Spleen (tissue), 11 donors: ENCODE measurements around the gene LRRC8D. TPM values are rescaled to one million over a fixed set of nuclear protein-coding genes. Genes with fewer than 3 reads are reported as not detected.

ENCODE experiments used
- DNase-seq: peaks from one replicate; pipeline ENCODE4 v3.0.0-alpha.2; 2020
- H3K27ac ChIP-seq, 8 donors: fragments of 200-600 bp; sonication (generic) in 7 of 8; 1 replicate in 4 of 8; 2 replicates in 4 of 8; pipeline versions ENCODE4 v1.5.0 to v1.8.0; 2016 to 2021; ENCODE audit warnings: inconsistent platforms in 4 of 8, mild to moderate bottlenecking in 4 of 8, moderate library complexity in 1 of 8
- H3K27me3 ChIP-seq, 7 donors: fragments of 200-600 bp; sonication (generic) in 6 of 7; replicated peaks in 1 of 7; 1 replicate in 4 of 7; 2 replicates in 3 of 7; pipeline versions ENCODE4 v1.5.0 to v1.8.0; 2016 to 2021; ENCODE audit warnings: inconsistent platforms in 3 of 7, mild to moderate bottlenecking in 1 of 7
- H3K36me3 ChIP-seq, 6 donors: fragments of 200-600 bp; sonication (generic) in 5 of 6; 1 replicate in 4 of 6; 2 replicates in 2 of 6; pipeline versions ENCODE4 v1.5.0 to v1.8.0; 2016 to 2021; ENCODE audit warnings: inconsistent platforms in 2 of 6
- H3K4me1 ChIP-seq, 6 donors: fragments of 200-600 bp; sonication (generic) in 5 of 6; 1 replicate in 3 of 6; 2 replicates in 3 of 6; pipeline versions ENCODE4 v1.5.0 to v1.8.0; 2016 to 2021; ENCODE audit warnings: inconsistent platforms in 3 of 6
- H3K4me3 ChIP-seq, 8 donors: fragments of 200-600 bp; sonication (generic) in 7 of 8; 1 replicate in 4 of 8; 2 replicates in 4 of 8; pipeline versions ENCODE4 v1.5.0 to v1.8.0; 2016 to 2021; ENCODE audit warnings: inconsistent platforms in 4 of 8, mild to moderate bottlenecking in 4 of 8, moderate library complexity in 2 of 8
- H3K9me3 ChIP-seq, 8 donors: fragments of 200-600 bp; sonication (generic) in 7 of 8; 1 replicate in 4 of 8; 2 replicates in 4 of 8; pipeline versions ENCODE4 v1.5.0 to v1.8.0; 2016 to 2021; ENCODE audit warnings: inconsistent platforms in 4 of 8
- POLR2A ChIP-seq, 3 donors: fragments of 450-650 bp; IDR thresholded peaks; one replicate each; pipeline ENCODE4 v1.5.1; 2017; ENCODE audit warnings: antibody characterized with exemption in 3 of 3, mild to moderate bottlenecking in 1 of 3
- POLR2AphosphoS5 ChIP-seq, 3 donors: sonication (generic); formaldehyde crosslinking; IDR thresholded peaks; one replicate each; pipeline ENCODE4 v1.5.1; 2017; ENCODE audit warnings: antibody characterized with exemption in 3 of 3
- WGBS, 5 donors: extraction: QIAGEN DNeasy Blood & Tissue Kit in 3 of 5; methylation state at CpG; one replicate each; pipeline versions ENCODE4 v1.1.5 to v1.1.7; 2013 to 2018; 5-methylcytosine and 5-hydroxymethylcytosine counted together
- intact Hi-C: fragments of 100-400 bp; cut with DNase I; formaldehyde crosslinking; loops from one replicate; pipeline ENCODE4 v1.15.0; 2023; ENCODE audit warnings: low total_unique reads
- polyA plus RNA-seq, 3 donors: library from polyadenylated mRNA; stranded (reverse); fragments of 200-250 nt; gene quantifications; one replicate each; pipeline ENCODE4 v1.2.1, GENCODE V29; 2013
- total RNA-seq, 7 donors: library from RNA; depleted of rRNA in 3 of 7; stranded (reverse); fragments of >200 nt in 3 of 7; fragmentation: NEBNext Ultra II Directional in 4 of 7; extraction: Animal tissue kit (Norgen Biotek cat#: 25700) in 4 of 7; gene quantifications; one replicate each; pipeline versions ENCODE4 v1.1.0 to v1.2.1, GENCODE V29; 2016 to 2021
- TF ChIP-seq, protein P1 (sequence below), 11 experiments: fragments of 200-600 bp in 7 of 11; fragments of 450-650 bp in 4 of 11; sonication (generic) in 4 of 11; IDR thresholded peaks in 8 of 11; conservative IDR thresholded peaks in 3 of 11; 1 replicate in 7 of 11; 2 replicates in 4 of 11; pipeline versions ENCODE4 v1.4.0 to v1.8.0; 2016 to 2021; ENCODE audit warnings: antibody characterized with exemption in 11 of 11, inconsistent platforms in 4 of 11, mild to moderate bottlenecking in 1 of 11
- donor health status: healthy with polysubstance abuse.
- donor health status: DM: no; HTN: no; CAD: no; lungs with moderate emphysema.
- donor health status: DM: no; HTN: no; CAD: no.
- donor health status: Bipolar disorder and iron deficiency.
- donor health status: healthy.
- donor health status: DM: no; HTN: no; CAD: no.
- donor health status: DM: yes; HTN: yes; CAD: no.

The LRRC8D gene
- total and polyA plus RNA-seq, 10 donors, result 12.8 to 42.0 (median 34.5) TPM

- Histone ChIP-seq H3K9me3 (no peaks in the 10 kb centered on the region), H3K27me3 (no peaks in the 10 kb centered on the region), H3K27ac (no peak overlapping the region), H3K4me1 (peaks cover 0 to 26% (median 3%) of the 10 kb centered on the region in 6 donors), H3K36me3 (peaks cover 0 to 45% (median 18%) of the 10 kb centered on the region in 6 donors), H3K4me3 (no peak overlapping the region)
- no peak for DNase-seq
- TF ChIP-seq POLR2AphosphoS5 (IDR thresholded peaks at IDR 0.05) (no peak), POLR2A (IDR thresholded peaks at IDR 0.05) (no peak)
- TF ChIP-seq, protein P1, sequence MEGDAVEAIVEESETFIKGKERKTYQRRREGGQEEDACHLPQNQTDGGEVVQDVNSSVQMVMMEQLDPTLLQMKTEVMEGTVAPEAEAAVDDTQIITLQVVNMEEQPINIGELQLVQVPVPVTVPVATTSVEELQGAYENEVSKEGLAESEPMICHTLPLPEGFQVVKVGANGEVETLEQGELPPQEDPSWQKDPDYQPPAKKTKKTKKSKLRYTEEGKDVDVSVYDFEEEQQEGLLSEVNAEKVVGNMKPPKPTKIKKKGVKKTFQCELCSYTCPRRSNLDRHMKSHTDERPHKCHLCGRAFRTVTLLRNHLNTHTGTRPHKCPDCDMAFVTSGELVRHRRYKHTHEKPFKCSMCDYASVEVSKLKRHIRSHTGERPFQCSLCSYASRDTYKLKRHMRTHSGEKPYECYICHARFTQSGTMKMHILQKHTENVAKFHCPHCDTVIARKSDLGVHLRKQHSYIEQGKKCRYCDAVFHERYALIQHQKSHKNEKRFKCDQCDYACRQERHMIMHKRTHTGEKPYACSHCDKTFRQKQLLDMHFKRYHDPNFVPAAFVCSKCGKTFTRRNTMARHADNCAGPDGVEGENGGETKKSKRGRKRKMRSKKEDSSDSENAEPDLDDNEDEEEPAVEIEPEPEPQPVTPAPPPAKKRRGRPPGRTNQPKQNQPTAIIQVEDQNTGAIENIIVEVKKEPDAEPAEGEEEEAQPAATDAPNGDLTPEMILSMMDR (IDR thresholded peaks at IDR 0.05 in 8 of 11, conservative IDR thresholded peaks at IDR 0.05 in 3 of 11), result no peak
- intact Hi-C loops, result no loop called here
- 68 to 81% (median 80%) methylated on average over 2 of the region's 2 CpGs for WGBS, 5 donors
Measured at GRCh38 chr1:89930579-89930978, 109.7 kb downstream of the LRRC8D start.

DNA sequence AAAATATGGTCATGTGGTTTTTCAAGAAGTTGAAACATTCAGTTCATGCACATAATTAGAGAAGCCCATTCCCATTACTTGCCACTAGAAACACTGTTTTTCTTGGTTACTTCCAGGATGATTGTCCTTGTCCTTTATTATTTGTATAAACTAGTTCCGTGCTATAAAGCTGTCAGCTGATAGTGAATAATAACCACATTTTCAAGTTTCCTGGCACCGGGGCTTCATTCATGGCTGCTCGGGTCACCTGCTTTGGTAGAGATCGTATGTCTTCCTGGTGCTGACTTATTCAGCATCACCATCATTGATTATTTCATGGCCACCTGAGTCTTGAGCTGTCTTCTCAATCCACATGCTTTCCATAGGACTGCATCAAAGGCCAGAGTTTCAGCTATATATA lies 111.1 kb downstream of the LRRC8D start:
- H3K36me3 ChIP-seq, result peaks cover 0 to 59% (median 19%) of the 10 kb centered on the region in 6 donors
- 95 to 98% (median 96%) methylated on average over 4 of the region's 4 CpGs for WGBS, 5 donors

GRCh38 chr1:89932598-89933364 lies 111.9 kb downstream of the LRRC8D start:
- Histone ChIP-seq H3K36me3 (peaks cover 0 to 65% (median 19%) of the 10 kb centered on the region in 6 donors), H3K4me3 (no peak overlapping the region), H3K27me3 (no peaks in the 10 kb centered on the region), H3K9me3 (no peaks in the 10 kb centered on the region), H3K27ac (no peak overlapping the region), H3K4me1 (peaks cover 0 to 16% (median 0%) of the 10 kb centered on the region in 6 donors)
- intact Hi-C loops, result no loop called here
- 95 to 97% (median 96%) methylated on average over 6 of the region's 6 CpGs for WGBS, 5 donors
- no peak for TF ChIP-seq POLR2AphosphoS5 (IDR thresholded peaks at IDR 0.05)
- no peak for TF ChIP-seq POLR2A (IDR thresholded peaks at IDR 0.05)
- TF ChIP-seq, protein P1 (IDR thresholded peaks at IDR 0.05 in 8 of 11, conservative IDR thresholded peaks at IDR 0.05 in 3 of 11), result no peak
- DNase-seq, result no peak

More for the DNA sequence above, 111.1 kb downstream of the LRRC8D start:
- H3K9me3 ChIP-seq, result no peaks in the 10 kb centered on the region
- no peak overlapping the region for H3K27ac ChIP-seq
- H3K4me3 ChIP-seq, result no peak overlapping the region
- no peaks in the 10 kb centered on the region for H3K27me3 ChIP-seq
- intact Hi-C loops, result no loop called here
- TF ChIP-seq, protein P1 (IDR thresholded peaks at IDR 0.05 in 8 of 11, conservative IDR thresholded peaks at IDR 0.05 in 3 of 11), result no peak
- TF ChIP-seq POLR2A (IDR thresholded peaks at IDR 0.05) (no peak), POLR2AphosphoS5 (IDR thresholded peaks at IDR 0.05) (no peak)
- DNase-seq, result no peak
- H3K4me1 ChIP-seq, result peaks cover 0 to 21% (median under 1%) of the 10 kb centered on the region in 6 donors

DNA sequence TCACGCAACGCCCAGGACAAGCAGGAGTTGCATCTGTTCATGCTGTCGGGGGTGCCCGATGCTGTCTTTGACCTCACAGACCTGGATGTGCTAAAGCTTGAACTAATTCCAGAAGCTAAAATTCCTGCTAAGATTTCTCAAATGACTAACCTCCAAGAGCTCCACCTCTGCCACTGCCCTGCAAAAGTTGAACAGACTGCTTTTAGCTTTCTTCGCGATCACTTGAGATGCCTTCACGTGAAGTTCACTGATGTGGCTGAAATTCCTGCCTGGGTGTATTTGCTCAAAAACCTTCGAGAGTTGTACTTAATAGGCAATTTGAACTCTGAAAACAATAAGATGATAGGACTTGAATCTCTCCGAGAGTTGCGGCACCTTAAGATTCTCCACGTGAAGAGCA lies 113.6 kb downstream of the LRRC8D start:
- H3K36me3 ChIP-seq, result peaks cover 0 to 75% (median 19%) of the 10 kb centered on the region in 6 donors
- WGBS, 5 donors, result 94 to 97% (median 96%) methylated on average over 11 of the region's 11 CpGs
- H3K27ac ChIP-seq, result no peak overlapping the region
- TF ChIP-seq POLR2A (IDR thresholded peaks at IDR 0.05) (no peak), POLR2AphosphoS5 (IDR thresholded peaks at IDR 0.05) (no peak)
- TF ChIP-seq, protein P1 (IDR thresholded peaks at IDR 0.05 in 8 of 11, conservative IDR thresholded peaks at IDR 0.05 in 3 of 11), result no peak
- no peaks in the 10 kb centered on the region for H3K9me3 ChIP-seq
- DNase-seq, result no peak
- H3K4me1 ChIP-seq, result peaks cover 0 to 11% (median 0%) of the 10 kb centered on the region in 6 donors
- no peaks in the 10 kb centered on the region for H3K27me3 ChIP-seq
- intact Hi-C loops, result no loop called here
- H3K4me3 ChIP-seq, result no peak overlapping the region
